ENCODE data around the gene TMEM179.

GRCh38 chr14:104582662-104583061 lies 21.9 kb downstream of the TMEM179 start:
- peak; percentile 80 for TF ChIP-seq GATA2 (IDR thresholded peaks at IDR 0.05; ENCODE audit: low read depth, low read length)
- TF ChIP-seq GATA3 (IDR thresholded peaks at IDR 0.05; ENCODE audit: low read depth, low read length): no peak

Data from SH-SY5Y (cell line).